A549 (cell line): Measurements from ENCODE around the gene KLHL29. TPM values are rescaled to one million over a fixed set of nuclear protein-coding genes. Genes with fewer than 3 reads are reported as not detected.

Experiments
- ATAC-seq, 2 experiments: fragments of 200-7000 bp in 1 of 2; fragments of >200 bp in 1 of 2; cut with Nextera tagmentation in 1 of 2; cut with Tn5 transposase in 1 of 2; 3 replicates each; pipeline versions ENCODE4 v1.8.0 to v1.9.1; 2018 to 2020; ENCODE audit warnings: mild to moderate bottlenecking in 1 of 2, moderate library complexity in 1 of 2
- CTCF ChIA-PET: fragments of 300-600 bp; sonication (Branson Sonifier 250); formaldehyde crosslinking; extraction: SDS; loops from one replicate; lab custom pipeline; 2021; ENCODE audit warnings: antibody characterized with exemption, inconsistent platforms; lab: Yijun Ruan, JAX
- POLR2A ChIA-PET: fragments of 350-600 bp; formaldehyde crosslinking; extraction: SDS; loops from one replicate; lab custom pipeline; 2021; ENCODE audit warnings: antibody characterized with exemption, inconsistent platforms; lab: Yijun Ruan, JAX
- DNase-seq, 2 experiments: peaks; one replicate each; pipeline versions ENCODE4 v3.0.0 to v3.0.0-alpha.2; 2011 to 2016; ENCODE audit warnings: low read depth in 1 of 2, low spot score in 1 of 2
- FAIRE-seq: peaks from 2 replicates; lab custom pipeline; 2011; peaks lifted over from hg19 to GRCh38; lab: Jason Lieb, UNC
- H3K27ac ChIP-seq, 2 experiments: fragments of >200 bp; sonication (Bioruptor Twin); formaldehyde crosslinking; 3 replicates each; pipeline ENCODE4 v1.5.1; 2016 to 2017
- H3K4me1 ChIP-seq: fragments of >200 bp; sonication (Bioruptor Twin); formaldehyde crosslinking; 3 replicates; pipeline ENCODE4 v1.6.1; 2016
- H3K4me2 ChIP-seq: fragments of >200 bp; sonication (Bioruptor Twin); formaldehyde crosslinking; 3 replicates; pipeline ENCODE4 v1.6.1; 2016
- H3K4me3 ChIP-seq: fragments of >200 bp; sonication (Bioruptor Twin); formaldehyde crosslinking; 3 replicates; pipeline ENCODE4 v1.5.1; 2016
- H3K9me3 ChIP-seq: fragments of >200 bp; sonication (Bioruptor Twin); formaldehyde crosslinking; 3 replicates; pipeline ENCODE4 v1.6.1; 2016
- CBX8 ChIP-seq: fragments of 200-600 bp; sonication (generic); IDR thresholded peaks from 2 replicates; pipeline ENCODE4 v1.6.1; 2016
- CEBPB ChIP-seq, 2 experiments: fragments of >200 bp in 1 of 2; sonication (Bioruptor Twin) in 1 of 2; formaldehyde crosslinking in 1 of 2; IDR thresholded peaks; 2 replicates each; pipeline ENCODE4 v1.6.1; 2012 to 2016
- E2F6 ChIP-seq: IDR thresholded peaks from 2 replicates; pipeline ENCODE4 v1.6.1; 2012; ENCODE audit warnings: low read depth, borderline replicate concordance
- EHF ChIP-seq: fragments of 250-450 bp; sonication (Bioruptor Pico); IDR thresholded peaks from 2 replicates; pipeline ENCODE4 v1.5.0; 2020; ENCODE audit warnings: mild to moderate bottlenecking
- HDAC2 ChIP-seq: fragments of 200-600 bp; sonication (generic); IDR thresholded peaks from 2 replicates; pipeline ENCODE4 v1.6.1; 2016
- HOXA7 ChIP-seq: fragments of 250-450 bp; sonication (Bioruptor Pico); IDR thresholded peaks from 2 replicates; pipeline ENCODE4 v1.5.0; 2020; ENCODE audit warnings: mild to moderate bottlenecking, moderate library complexity
- HOXB5 ChIP-seq: fragments of 250-450 bp; sonication (Bioruptor Pico); IDR thresholded peaks from 2 replicates; pipeline ENCODE4 v1.5.0; 2020; ENCODE audit warnings: mild to moderate bottlenecking, moderate library complexity
- KDM5A ChIP-seq: fragments of 200-600 bp; sonication (generic); IDR thresholded peaks from 2 replicates; pipeline ENCODE4 v1.6.1; 2016; ENCODE audit warnings: antibody characterized with exemption, mild to moderate bottlenecking
- NFE2L2 ChIP-seq: fragments of 150-350 bp; conservative IDR thresholded peaks from 2 replicates; pipeline ENCODE4 v1.6.1; 2014; ENCODE audit warnings: low read length
- PHF8 ChIP-seq: fragments of 200-600 bp; sonication (generic); IDR thresholded peaks from 2 replicates; pipeline ENCODE4 v1.6.1; 2016; ENCODE audit warnings: low read depth, mild to moderate bottlenecking, antibody characterized with exemption, moderate library complexity, borderline replicate concordance
- POLR2AphosphoS2 ChIP-seq: conservative IDR thresholded peaks from 2 replicates; pipeline ENCODE4 v1.6.1; 2012; ENCODE audit warnings: low read length, improper control_type of control experiment, inconsistent platforms
- RFX5 ChIP-seq: fragments of 450-650 bp; IDR thresholded peaks from 2 replicates; pipeline ENCODE4 v1.7.1; 2014; ENCODE audit warnings: antibody characterized with exemption, mild to moderate bottlenecking, moderate library complexity
- SREBF2 ChIP-seq: fragments of 450-650 bp; IDR thresholded peaks from 2 replicates; pipeline ENCODE4 v1.6.1; 2014; ENCODE audit warnings: mild to moderate bottlenecking, moderate library complexity
- USF2 ChIP-seq: fragments of 450-650 bp; IDR thresholded peaks from 2 replicates; pipeline ENCODE4 v1.6.1; 2014; ENCODE audit warnings: antibody characterized with exemption
- ZNF302 ChIP-seq: fragments of 250-450 bp; sonication (Bioruptor Pico); IDR thresholded peaks from 2 replicates; pipeline ENCODE4 v1.9.0; 2021; ENCODE audit warnings: inconsistent platforms, mild to moderate bottlenecking, moderate library complexity
- WGBS: methylation state at CpG from one replicate; pipeline ENCODE4 v1.1.6; 2017; ENCODE audit errors: missing lambda C conversion rate; 5-methylcytosine and 5-hydroxymethylcytosine counted together
- polyA plus RNA-seq, 4 experiments: library from polyadenylated mRNA; depleted of rRNA in 3 of 4; stranded (reverse); fragments of >200 nt; fragmentation: RNase III in 1 of 4; extraction: RNeasy Plus Mini Kit Qiagen cat#74134 plus additional on column Dnase treatment in 1 of 4; gene quantifications; 2 replicates in 3 of 4; 3 replicates in 1 of 4; pipeline ENCODE4 v1.2.3, GENCODE V29; 2011 to 2017
- TF ChIP-seq, protein P1 (sequence below): fragments of 200-600 bp; sonication (generic); IDR thresholded peaks from 2 replicates; pipeline ENCODE4 v1.6.1; 2016; ENCODE audit warnings: antibody characterized with exemption, mild to moderate bottlenecking, moderate library complexity
- TF ChIP-seq, protein P2 (sequence below): fragments of >200 bp; sonication (Bioruptor Twin); formaldehyde crosslinking; IDR thresholded peaks from 3 replicates; pipeline ENCODE4 v1.6.1; 2016
- TF ChIP-seq, protein P3 (sequence below): fragments of 250-450 bp; sonication (Bioruptor Pico); IDR thresholded peaks from 2 replicates; pipeline ENCODE4 v1.5.0; 2020; ENCODE audit warnings: low read depth, mild to moderate bottlenecking, moderate library complexity
- TF ChIP-seq, protein P4 (sequence below): fragments of 150-350 bp; IDR thresholded peaks from 2 replicates; pipeline ENCODE4 v1.6.1; 2014; ENCODE audit warnings: low read depth, mild to moderate bottlenecking, low read length

Gene KLHL29
- polyA plus RNA-seq, 2 of the 4 experiments (the other 2 are of a cell fraction) = 1.3 to 2.5 TPM

DNA sequence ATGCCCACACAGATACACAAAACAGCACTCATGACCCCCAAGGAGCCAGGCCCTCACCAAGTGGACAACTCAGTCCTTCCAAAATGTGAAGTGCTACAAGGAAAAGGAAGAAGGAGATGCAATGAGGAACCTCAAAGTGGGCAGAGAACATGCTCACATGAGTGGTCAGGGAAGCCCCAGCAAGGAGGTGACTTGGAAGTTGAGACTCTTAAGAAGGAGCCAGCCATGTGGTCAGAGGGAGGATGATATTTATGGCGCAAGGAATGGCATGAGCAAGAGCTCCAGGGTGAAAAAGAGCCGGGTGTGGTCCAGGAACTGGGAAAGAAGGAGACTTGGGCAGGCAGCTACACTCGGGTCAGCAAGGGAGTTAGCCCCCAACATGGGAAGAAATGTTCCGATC is 30.0 kb upstream of the KLHL29 start:
- CTCF ChIA-PET = interaction anchor here (1.3 kb wide), 1 partner anchor 8 kb away, joined by 5 read pairs; no protein-coding TSS in a partner anchor
- 28% methylated on average over 4 of the region's 4 CpGs for WGBS
- Histone ChIP-seq H3K4me1 (no peaks in the 10 kb centered on the region), H3K4me2 (no peak overlapping the region), H3K4me3 (no peak overlapping the region), H3K27ac (no peak overlapping the region), H3K9me3 (no peaks in the 10 kb centered on the region)
- ATAC-seq (no peak), FAIRE-seq (no peak), DNase-seq (no peak)
- POLR2A ChIA-PET = no interaction called here
- TF ChIP-seq ZNF302 (CRISPR knock-in tag) = no peak

- TF ChIP-seq POLR2AphosphoS2 (no peak), E2F6 (no peak), USF2 (no peak), CEBPB (IDR thresholded peaks at IDR 0.05) (no peak), KDM5A (no peak), HOXB5 (CRISPR knock-in tag) (no peak), ZNF302 (CRISPR knock-in tag) (no peak), RFX5 (no peak), SREBF2 (no peak), EHF (no peak), PHF8 (no peak), HDAC2 (no peak), NFE2L2 (no peak), CBX8 (no peak), HOXA7 (CRISPR knock-in tag) (no peak)
- TF ChIP-seq, protein P1, sequence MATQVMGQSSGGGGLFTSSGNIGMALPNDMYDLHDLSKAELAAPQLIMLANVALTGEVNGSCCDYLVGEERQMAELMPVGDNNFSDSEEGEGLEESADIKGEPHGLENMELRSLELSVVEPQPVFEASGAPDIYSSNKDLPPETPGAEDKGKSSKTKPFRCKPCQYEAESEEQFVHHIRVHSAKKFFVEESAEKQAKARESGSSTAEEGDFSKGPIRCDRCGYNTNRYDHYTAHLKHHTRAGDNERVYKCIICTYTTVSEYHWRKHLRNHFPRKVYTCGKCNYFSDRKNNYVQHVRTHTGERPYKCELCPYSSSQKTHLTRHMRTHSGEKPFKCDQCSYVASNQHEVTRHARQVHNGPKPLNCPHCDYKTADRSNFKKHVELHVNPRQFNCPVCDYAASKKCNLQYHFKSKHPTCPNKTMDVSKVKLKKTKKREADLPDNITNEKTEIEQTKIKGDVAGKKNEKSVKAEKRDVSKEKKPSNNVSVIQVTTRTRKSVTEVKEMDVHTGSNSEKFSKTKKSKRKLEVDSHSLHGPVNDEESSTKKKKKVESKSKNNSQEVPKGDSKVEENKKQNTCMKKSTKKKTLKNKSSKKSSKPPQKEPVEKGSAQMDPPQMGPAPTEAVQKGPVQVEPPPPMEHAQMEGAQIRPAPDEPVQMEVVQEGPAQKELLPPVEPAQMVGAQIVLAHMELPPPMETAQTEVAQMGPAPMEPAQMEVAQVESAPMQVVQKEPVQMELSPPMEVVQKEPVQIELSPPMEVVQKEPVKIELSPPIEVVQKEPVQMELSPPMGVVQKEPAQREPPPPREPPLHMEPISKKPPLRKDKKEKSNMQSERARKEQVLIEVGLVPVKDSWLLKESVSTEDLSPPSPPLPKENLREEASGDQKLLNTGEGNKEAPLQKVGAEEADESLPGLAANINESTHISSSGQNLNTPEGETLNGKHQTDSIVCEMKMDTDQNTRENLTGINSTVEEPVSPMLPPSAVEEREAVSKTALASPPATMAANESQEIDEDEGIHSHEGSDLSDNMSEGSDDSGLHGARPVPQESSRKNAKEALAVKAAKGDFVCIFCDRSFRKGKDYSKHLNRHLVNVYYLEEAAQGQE = no peak
- TF ChIP-seq, protein P2, sequence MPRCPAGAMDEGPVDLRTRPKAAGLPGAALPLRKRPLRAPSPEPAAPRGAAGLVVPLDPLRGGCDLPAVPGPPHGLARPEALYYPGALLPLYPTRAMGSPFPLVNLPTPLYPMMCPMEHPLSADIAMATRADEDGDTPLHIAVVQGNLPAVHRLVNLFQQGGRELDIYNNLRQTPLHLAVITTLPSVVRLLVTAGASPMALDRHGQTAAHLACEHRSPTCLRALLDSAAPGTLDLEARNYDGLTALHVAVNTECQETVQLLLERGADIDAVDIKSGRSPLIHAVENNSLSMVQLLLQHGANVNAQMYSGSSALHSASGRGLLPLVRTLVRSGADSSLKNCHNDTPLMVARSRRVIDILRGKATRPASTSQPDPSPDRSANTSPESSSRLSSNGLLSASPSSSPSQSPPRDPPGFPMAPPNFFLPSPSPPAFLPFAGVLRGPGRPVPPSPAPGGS = no peak
- TF ChIP-seq, protein P3, sequence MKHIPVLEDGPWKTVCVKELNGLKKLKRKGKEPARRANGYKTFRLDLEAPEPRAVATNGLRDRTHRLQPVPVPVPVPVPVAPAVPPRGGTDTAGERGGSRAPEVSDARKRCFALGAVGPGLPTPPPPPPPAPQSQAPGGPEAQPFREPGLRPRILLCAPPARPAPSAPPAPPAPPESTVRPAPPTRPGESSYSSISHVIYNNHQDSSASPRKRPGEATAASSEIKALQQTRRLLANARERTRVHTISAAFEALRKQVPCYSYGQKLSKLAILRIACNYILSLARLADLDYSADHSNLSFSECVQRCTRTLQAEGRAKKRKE (CRISPR knock-in tag) = no peak
- TF ChIP-seq, protein P4, sequence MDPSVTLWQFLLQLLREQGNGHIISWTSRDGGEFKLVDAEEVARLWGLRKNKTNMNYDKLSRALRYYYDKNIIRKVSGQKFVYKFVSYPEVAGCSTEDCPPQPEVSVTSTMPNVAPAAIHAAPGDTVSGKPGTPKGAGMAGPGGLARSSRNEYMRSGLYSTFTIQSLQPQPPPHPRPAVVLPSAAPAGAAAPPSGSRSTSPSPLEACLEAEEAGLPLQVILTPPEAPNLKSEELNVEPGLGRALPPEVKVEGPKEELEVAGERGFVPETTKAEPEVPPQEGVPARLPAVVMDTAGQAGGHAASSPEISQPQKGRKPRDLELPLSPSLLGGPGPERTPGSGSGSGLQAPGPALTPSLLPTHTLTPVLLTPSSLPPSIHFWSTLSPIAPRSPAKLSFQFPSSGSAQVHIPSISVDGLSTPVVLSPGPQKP = no peak
- TF ChIP-seq, all 56 proteins: peak for 0
- no peak for FAIRE-seq
- Histone ChIP-seq H3K27ac (no peak overlapping the region), H3K4me1 (peaks cover 6% of the 10 kb centered on the region; the same call in 2 of the 3 replicates), H3K4me2 (no peak overlapping the region), H3K9me3 (no peaks in the 10 kb centered on the region), H3K4me3 (no peak overlapping the region)
- ChIA-PET POLR2A (no interaction called here), CTCF (interaction anchor here (0.7 kb wide), 1 partner anchor 364 kb away, joined by 3 read pairs; no protein-coding TSS in a partner anchor)
- 56% methylated on average over 9 of the region's 9 CpGs for WGBS
- DNase-seq = no peak
- no peak for ATAC-seq
Measured at GRCh38 chr2:23356711-23357110, 28.3 kb upstream of the KLHL29 start.
